Osteoblast (primary cell): ENCODE data around the gene SGCD. TPM values are rescaled to one million over a fixed set of nuclear protein-coding genes. Genes with fewer than 3 reads are reported as not detected.

ENCODE experiments used
- DNase-seq: peaks from one replicate; pipeline ENCODE4 v3.0.0; 2011; ENCODE audit warnings: low spot score, mixed read lengths; ENCODE audit not compliant: insufficient read length; ENCODE audit errors: missing footprints
- H2AFZ ChIP-seq: 2 replicates; pipeline ENCODE4 v1.6.0; 2011; ENCODE audit warnings: mild to moderate bottlenecking, low read length
- H3K27ac ChIP-seq: 2 replicates; pipeline ENCODE4 v1.5.1; 2011; ENCODE audit warnings: mild to moderate bottlenecking, low read depth, low read length, moderate library complexity
- H3K27me3 ChIP-seq: 2 replicates; pipeline ENCODE4 v1.6.0; 2012; ENCODE audit warnings: mild to moderate bottlenecking, control low read depth, inconsistent platforms, low read length, moderate library complexity; ENCODE audit not compliant: insufficient read depth
- H3K36me3 ChIP-seq: 2 replicates; pipeline ENCODE4 v1.5.1; 2011; ENCODE audit warnings: mild to moderate bottlenecking, low read length, control low read depth, moderate library complexity; ENCODE audit not compliant: insufficient read depth
- H3K4me1 ChIP-seq: 2 replicates; pipeline ENCODE4 v1.5.1; 2011; ENCODE audit warnings: mild to moderate bottlenecking, low read length, control low read depth, moderate library complexity; ENCODE audit not compliant: insufficient read depth
- H3K4me2 ChIP-seq: 2 replicates; pipeline ENCODE4 v1.6.0; 2011; ENCODE audit warnings: mild to moderate bottlenecking, low read length; ENCODE audit not compliant: insufficient read depth
- H3K4me3 ChIP-seq: fragments of 200-600 bp; sonication (generic); 3 replicates; pipeline ENCODE4 v1.5.1; 2012; ENCODE audit warnings: mild to moderate bottlenecking, low read length, inconsistent platforms; ENCODE audit not compliant: insufficient read depth
- H3K79me2 ChIP-seq: 2 replicates; pipeline ENCODE4 v1.6.0; 2012; ENCODE audit warnings: mild to moderate bottlenecking, low read length, control low read depth, inconsistent platforms; ENCODE audit not compliant: insufficient read depth
- H3K9me3 ChIP-seq: 2 replicates; pipeline ENCODE4 v1.5.1; 2011; ENCODE audit warnings: low read depth, low read length, control low read depth
- H4K20me1 ChIP-seq: 2 replicates; pipeline ENCODE4 v1.6.0; 2012; ENCODE audit warnings: mild to moderate bottlenecking, low read length, control low read depth; ENCODE audit not compliant: insufficient read depth
- CTCF ChIP-seq: IDR thresholded peaks from 2 replicates; pipeline ENCODE4 v1.5.1; 2011; ENCODE audit warnings: mild to moderate bottlenecking, low read depth, low read length, moderate library complexity; ENCODE audit errors: extremely low read depth
- total RNA-seq: library from RNA; depleted of rRNA; stranded (reverse); fragments of >200 nt; gene quantifications from 2 replicates; pipeline ENCODE4 v1.2.3, GENCODE V29; 2012

Gene SGCD
- total RNA-seq, 1 donor, result 27.1 TPM

GRCh38 chr5:156534906-156535485, 208.0 kb downstream of the SGCD start:
- no peak for DNase-seq

GRCh38 chr5:156540491-156540890, 213.5 kb downstream of the SGCD start:
- H3K36me3 ChIP-seq, result no peaks in the 10 kb centered on the region
- no peak for TF ChIP-seq CTCF
- H3K4me3 ChIP-seq, result no peak overlapping the region
- no peak overlapping the region for H2AFZ ChIP-seq
- no peaks in the 10 kb centered on the region for H3K79me2 ChIP-seq
- H3K4me1 ChIP-seq, result no peaks in the 10 kb centered on the region
- no peaks in the 10 kb centered on the region for H4K20me1 ChIP-seq
- no peak overlapping the region for H3K27ac ChIP-seq
- no peaks in the 10 kb centered on the region for H3K9me3 ChIP-seq
- no peak for DNase-seq
- H3K4me2 ChIP-seq, result no peak overlapping the region
- H3K27me3 ChIP-seq, result no peaks in the 10 kb centered on the region

More at GRCh38 chr5:156534906-156535485, 208.0 kb downstream of the SGCD start:
- Histone ChIP-seq H3K4me2 (no peak overlapping the region), H3K27me3 (no peaks in the 10 kb centered on the region), H2AFZ (no peak overlapping the region), H3K4me1 (no peaks in the 10 kb centered on the region), H3K4me3 (no peak overlapping the region), H4K20me1 (no peaks in the 10 kb centered on the region), H3K9me3 (no peaks in the 10 kb centered on the region), H3K79me2 (no peaks in the 10 kb centered on the region), H3K36me3 (no peaks in the 10 kb centered on the region), H3K27ac (no peak overlapping the region)
- TF ChIP-seq CTCF, result no peak

- no peaks in the 10 kb centered on the region for H3K9me3 ChIP-seq
- no peaks in the 10 kb centered on the region for H3K79me2 ChIP-seq
- H3K27ac ChIP-seq, result no peak overlapping the region
- no peak overlapping the region for H3K4me3 ChIP-seq
- no peaks in the 10 kb centered on the region for H3K36me3 ChIP-seq
- no peaks in the 10 kb centered on the region for H4K20me1 ChIP-seq
- no peaks in the 10 kb centered on the region for H3K4me1 ChIP-seq
- no peak for DNase-seq
- no peak for TF ChIP-seq CTCF
- H3K4me2 ChIP-seq, result no peak overlapping the region
- no peak overlapping the region for H2AFZ ChIP-seq
- H3K27me3 ChIP-seq, result no peaks in the 10 kb centered on the region
Observed at GRCh38 chr5:156541582-156541981, 214.6 kb downstream of the SGCD start.

- no peak overlapping the region for H2AFZ ChIP-seq
- no peak for DNase-seq
- no peaks in the 10 kb centered on the region for H3K79me2 ChIP-seq
- H3K27ac ChIP-seq, result no peak overlapping the region
- no peaks in the 10 kb centered on the region for H3K9me3 ChIP-seq
- no peaks in the 10 kb centered on the region for H3K36me3 ChIP-seq
- H4K20me1 ChIP-seq, result no peaks in the 10 kb centered on the region
- TF ChIP-seq CTCF, result no peak
- H3K4me1 ChIP-seq, result no peaks in the 10 kb centered on the region
- no peak overlapping the region for H3K4me3 ChIP-seq
- H3K4me2 ChIP-seq, result no peak overlapping the region
- H3K27me3 ChIP-seq, result no peaks in the 10 kb centered on the region
Observed at GRCh38 chr5:156543348-156544145, 216.6 kb downstream of the SGCD start.
